ENCODE measurements around the gene DCC.

The DCC gene

DNA sequence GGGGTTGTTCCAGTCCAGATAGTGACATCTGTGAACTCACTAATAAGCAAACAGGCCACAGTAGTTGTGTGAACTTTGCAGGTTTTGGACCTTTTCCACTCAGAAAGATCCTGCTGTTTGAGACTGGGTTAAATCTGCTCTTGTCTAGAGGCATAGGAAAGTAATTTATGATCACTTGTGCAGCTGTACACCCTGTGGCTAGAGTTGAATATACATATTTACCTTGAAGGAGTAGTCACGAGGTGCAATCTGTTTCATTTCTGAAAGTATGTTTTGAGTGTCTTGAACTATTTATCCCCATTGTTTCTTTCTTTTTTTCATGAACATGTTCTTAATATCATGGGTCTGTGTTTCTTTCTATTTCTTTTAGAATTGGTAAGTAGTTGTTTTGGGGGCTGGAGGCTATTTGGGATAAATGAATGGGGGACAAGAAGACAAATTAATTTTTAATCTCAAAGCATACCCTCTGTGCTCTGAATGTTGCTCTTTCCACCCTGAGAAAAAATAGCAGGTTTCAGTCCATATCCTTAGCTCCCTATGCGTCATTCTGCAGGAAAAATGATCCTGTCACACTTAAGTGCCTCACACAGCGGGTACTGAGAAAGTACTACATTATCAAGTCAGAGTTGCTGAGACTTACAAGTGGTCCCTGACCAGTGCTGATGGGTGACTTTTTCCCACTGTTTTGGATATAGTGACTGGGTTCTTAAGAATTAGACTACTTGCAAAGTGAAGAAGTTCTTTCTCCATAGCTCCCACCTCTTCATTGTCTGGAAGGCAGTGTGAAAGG lies 28.2 kb downstream of the DCC start:
- TF ChIP-seq EZH2phosphoT487 (IDR thresholded peaks at IDR 0.05; ENCODE audit: borderline replicate concordance, low read length): no peak
- TF ChIP-seq, protein P1, sequence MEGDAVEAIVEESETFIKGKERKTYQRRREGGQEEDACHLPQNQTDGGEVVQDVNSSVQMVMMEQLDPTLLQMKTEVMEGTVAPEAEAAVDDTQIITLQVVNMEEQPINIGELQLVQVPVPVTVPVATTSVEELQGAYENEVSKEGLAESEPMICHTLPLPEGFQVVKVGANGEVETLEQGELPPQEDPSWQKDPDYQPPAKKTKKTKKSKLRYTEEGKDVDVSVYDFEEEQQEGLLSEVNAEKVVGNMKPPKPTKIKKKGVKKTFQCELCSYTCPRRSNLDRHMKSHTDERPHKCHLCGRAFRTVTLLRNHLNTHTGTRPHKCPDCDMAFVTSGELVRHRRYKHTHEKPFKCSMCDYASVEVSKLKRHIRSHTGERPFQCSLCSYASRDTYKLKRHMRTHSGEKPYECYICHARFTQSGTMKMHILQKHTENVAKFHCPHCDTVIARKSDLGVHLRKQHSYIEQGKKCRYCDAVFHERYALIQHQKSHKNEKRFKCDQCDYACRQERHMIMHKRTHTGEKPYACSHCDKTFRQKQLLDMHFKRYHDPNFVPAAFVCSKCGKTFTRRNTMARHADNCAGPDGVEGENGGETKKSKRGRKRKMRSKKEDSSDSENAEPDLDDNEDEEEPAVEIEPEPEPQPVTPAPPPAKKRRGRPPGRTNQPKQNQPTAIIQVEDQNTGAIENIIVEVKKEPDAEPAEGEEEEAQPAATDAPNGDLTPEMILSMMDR (IDR thresholded peaks at IDR 0.05; ENCODE audit: low read depth, low read length, poor library complexity, severe bottlenecking): no peak
- no peak overlapping the region for H3K4me2 ChIP-seq (ENCODE audit: low read length)

DNA sequence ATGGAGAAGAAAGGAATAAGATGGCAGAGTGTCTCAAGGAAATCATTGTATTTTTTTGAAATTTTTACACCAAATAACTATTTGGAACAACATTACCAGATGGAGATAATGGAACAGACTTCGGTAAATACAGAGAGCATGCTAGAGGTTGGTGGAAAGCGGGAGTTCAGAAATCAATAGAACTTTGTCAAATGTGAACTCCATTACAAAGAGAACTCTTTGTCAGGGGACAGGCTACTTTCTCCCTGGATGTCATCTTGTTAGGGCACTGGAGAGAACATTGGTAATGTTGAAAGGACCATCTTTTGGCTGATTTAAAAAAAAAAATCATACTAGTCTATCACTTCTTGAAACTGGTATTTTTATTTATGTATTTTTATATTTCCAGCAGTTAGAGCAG lies 30.8 kb downstream of the DCC start:
- Histone ChIP-seq H3K27ac (ENCODE audit: low read depth, low read length) (no peak overlapping the region), H3K9me2 (replicated peaks; ENCODE audit: control insufficient read depth, low read length) (no peaks in the 10 kb centered on the region), H3K9me3 (ENCODE audit: control insufficient read depth, insufficient read depth, low read length) (no peaks in the 10 kb centered on the region), H3K36me3 (ENCODE audit: control insufficient read depth, low read length) (no peaks in the 10 kb centered on the region), H3K27me3 (ENCODE audit: control insufficient read depth, low read length) (no peaks in the 10 kb centered on the region), H3K79me2 (ENCODE audit: control insufficient read depth, low read length) (no peaks in the 10 kb centered on the region), H3K4me1 (ENCODE audit: control insufficient read depth, low read length) (no peaks in the 10 kb centered on the region), H3K4me3 (ENCODE audit: low read length) (no peak overlapping the region), H3F3A (ENCODE audit: control insufficient read depth, insufficient read depth) (no peaks in the 10 kb centered on the region), H4K20me1 (ENCODE audit: control insufficient read depth, insufficient read depth, low read depth, low read length) (no peaks in the 10 kb centered on the region), H3K4me2 (ENCODE audit: low read length) (no peak overlapping the region)
- TF ChIP-seq, protein P1 (IDR thresholded peaks at IDR 0.05; ENCODE audit: low read depth, low read length, poor library complexity, severe bottlenecking): no peak

More for the DNA sequence above, 28.2 kb downstream of the DCC start:
- Histone ChIP-seq H3K27ac (ENCODE audit: low read depth, low read length) (no peak overlapping the region), H3K27me3 (ENCODE audit: control insufficient read depth, low read length) (no peaks in the 10 kb centered on the region), H4K20me1 (ENCODE audit: control insufficient read depth, insufficient read depth, low read depth, low read length) (no peaks in the 10 kb centered on the region), H3K4me1 (ENCODE audit: control insufficient read depth, low read length) (no peaks in the 10 kb centered on the region), H3K36me3 (ENCODE audit: control insufficient read depth, low read length) (no peaks in the 10 kb centered on the region), H3K9me2 (replicated peaks; ENCODE audit: control insufficient read depth, low read length) (no peaks in the 10 kb centered on the region), H3K79me2 (ENCODE audit: control insufficient read depth, low read length) (no peaks in the 10 kb centered on the region), H3K9me3 (ENCODE audit: control insufficient read depth, insufficient read depth, low read length) (no peaks in the 10 kb centered on the region), H3F3A (ENCODE audit: control insufficient read depth, insufficient read depth) (no peaks in the 10 kb centered on the region), H3K4me3 (ENCODE audit: low read length) (no peak overlapping the region)

DNA sequence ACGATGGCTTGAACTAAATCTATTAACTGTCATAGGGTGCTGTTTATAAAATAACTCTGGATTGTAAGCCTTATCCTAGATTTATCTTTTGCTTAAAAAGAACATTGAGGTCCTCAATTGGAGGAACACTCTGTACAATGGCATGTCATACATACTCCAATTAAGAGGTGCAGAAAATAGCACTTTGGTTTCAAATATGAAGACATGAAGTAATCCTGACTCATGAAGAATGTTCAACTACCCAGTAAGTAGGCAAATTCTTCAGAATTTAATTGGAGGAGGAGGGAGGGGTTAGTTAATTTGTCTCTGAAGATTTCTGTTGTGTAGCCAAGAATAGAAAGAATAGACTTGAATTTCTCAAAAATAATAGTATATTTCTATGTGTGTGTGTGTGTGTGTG lies 36.1 kb downstream of the DCC start:
- no peaks in the 10 kb centered on the region for H3K36me3 ChIP-seq (ENCODE audit: control insufficient read depth, low read length)
- no peaks in the 10 kb centered on the region for H3K9me3 ChIP-seq (ENCODE audit: control insufficient read depth, insufficient read depth, low read length)
- H3K4me2 ChIP-seq (ENCODE audit: low read length): no peak overlapping the region
- H3K9me2 ChIP-seq (replicated peaks; ENCODE audit: control insufficient read depth, low read length): no peaks in the 10 kb centered on the region
- no peaks in the 10 kb centered on the region for H3K27me3 ChIP-seq (ENCODE audit: control insufficient read depth, low read length)
- no peak overlapping the region for H3K27ac ChIP-seq (ENCODE audit: low read depth, low read length)
- no peaks in the 10 kb centered on the region for H3K4me1 ChIP-seq (ENCODE audit: control insufficient read depth, low read length)
- TF ChIP-seq, protein P1 (IDR thresholded peaks at IDR 0.05; ENCODE audit: low read depth, low read length, poor library complexity, severe bottlenecking): no peak
- TF ChIP-seq EZH2phosphoT487 (IDR thresholded peaks at IDR 0.05; ENCODE audit: borderline replicate concordance, low read length): no peak
- H3K4me3 ChIP-seq (ENCODE audit: low read length): no peak overlapping the region
- H4K20me1 ChIP-seq (ENCODE audit: control insufficient read depth, insufficient read depth, low read depth, low read length): no peaks in the 10 kb centered on the region
- no peaks in the 10 kb centered on the region for H3K79me2 ChIP-seq (ENCODE audit: control insufficient read depth, low read length)
- H3F3A ChIP-seq (ENCODE audit: control insufficient read depth, insufficient read depth): no peaks in the 10 kb centered on the region
